NT2/D1 (cell line): ENCODE data around the gene COL26A1.
"Not testable (repeated sequence)": the region's sequence is repeated elsewhere in the genome, so short reads cannot be mapped to it uniquely, and the experiment has no call there.

Experiments
- DNase-seq: peaks from one replicate; pipeline ENCODE4 v3.0.0-alpha.2; 2011; ENCODE audit warnings: low read depth, low spot score
- H3K27me3 ChIP-seq: 2 replicates; pipeline ENCODE4 v1.6.0; 2011; ENCODE audit warnings: mild to moderate bottlenecking; ENCODE audit not compliant: insufficient read length, insufficient read depth
- H3K36me3 ChIP-seq: 2 replicates; pipeline ENCODE4 v1.6.1; 2011; ENCODE audit warnings: mild to moderate bottlenecking, low read length, mixed read lengths; ENCODE audit not compliant: insufficient read depth, insufficient read length
- H3K4me1 ChIP-seq: 2 replicates; pipeline ENCODE4 v1.5.1; 2011; ENCODE audit not compliant: insufficient read depth, insufficient read length
- H3K4me3 ChIP-seq: 2 replicates; pipeline ENCODE4 v1.5.1; 2011; ENCODE audit warnings: low read depth; ENCODE audit not compliant: insufficient read length
- H3K9ac ChIP-seq: 2 replicates; pipeline ENCODE4 v1.6.0; 2011; ENCODE audit warnings: low read depth; ENCODE audit not compliant: insufficient read length
- H3K9me3 ChIP-seq: 2 replicates; pipeline ENCODE4 v1.5.1; 2011; ENCODE audit warnings: mild to moderate bottlenecking, low read length; ENCODE audit not compliant: insufficient read depth
- SUZ12 ChIP-seq: IDR thresholded peaks from 2 replicates; pipeline ENCODE4 v1.6.1; 2011; ENCODE audit not compliant: insufficient read length, insufficient read depth; ENCODE audit errors: extremely low read depth
- YY1 ChIP-seq: IDR thresholded peaks from 2 replicates; pipeline ENCODE4 v1.6.1; 2011; ENCODE audit not compliant: insufficient read length, insufficient read depth
- ZNF274 ChIP-seq: IDR thresholded peaks from 2 replicates; pipeline ENCODE4 v1.6.1; 2011; ENCODE audit warnings: mild to moderate bottlenecking, low read depth, low read length

The COL26A1 gene

GRCh38 chr7:101457001-101457750 is 94.5 kb downstream of the COL26A1 start:
- Histone ChIP-seq H3K4me3 (no peak overlapping the region), H3K9me3 (no peaks in the 10 kb centered on the region), H3K27me3 (no peaks in the 10 kb centered on the region), H3K4me1 (no peaks in the 10 kb centered on the region), H3K9ac (no peak overlapping the region), H3K36me3 (peaks cover 11% of the 10 kb centered on the region)
- no peak for TF ChIP-seq SUZ12
- no peak for DNase-seq

GRCh38 chr7:101465131-101465530 is 102.5 kb downstream of the COL26A1 start:
- TF ChIP-seq ZNF274 (no peak), SUZ12 (no peak), YY1 (no peak)
- H3K27me3 ChIP-seq = no peaks in the 10 kb centered on the region
- peaks cover 2% of the 10 kb centered on the region for H3K4me1 ChIP-seq
- H3K4me3 ChIP-seq = no peak overlapping the region
- no peak overlapping the region for H3K9ac ChIP-seq
- no peak for DNase-seq
- H3K9me3 ChIP-seq = no peaks in the 10 kb centered on the region
- peaks cover 13% of the 10 kb centered on the region for H3K36me3 ChIP-seq

- DNase-seq = no peak
- Histone ChIP-seq H3K4me3 (no peak overlapping the region), H3K36me3 (peaks cover 11% of the 10 kb centered on the region), H3K9me3 (no peaks in the 10 kb centered on the region), H3K4me1 (peaks cover 2% of the 10 kb centered on the region), H3K9ac (no peak overlapping the region), H3K27me3 (no peaks in the 10 kb centered on the region)
- TF ChIP-seq SUZ12 (no peak), ZNF274 (no peak), YY1 (no peak)
These were observed 103.0 kb downstream of the COL26A1 start for GRCh38 chr7:101465576-101466196.

- TF ChIP-seq ZNF274 = no peak
- TF ChIP-seq SUZ12 = no peak
- TF ChIP-seq YY1 = no peak
- DNase-seq = no peak
These were observed 104.2 kb downstream of the COL26A1 start for GRCh38 chr7:101466871-101467270.

GRCh38 chr7:101468546-101469275 is 106.0 kb downstream of the COL26A1 start:
- Histone ChIP-seq H3K36me3 (peaks cover 11% of the 10 kb centered on the region), H3K4me1 (peaks cover 2% of the 10 kb centered on the region), H3K9ac (no peak overlapping the region), H3K27me3 (no peaks in the 10 kb centered on the region), H3K9me3 (no peaks in the 10 kb centered on the region), H3K4me3 (no peak overlapping the region)
- DNase-seq = no peak
- TF ChIP-seq SUZ12 (no peak), ZNF274 (no peak), YY1 (no peak)

More at GRCh38 chr7:101466871-101467270, 104.2 kb downstream of the COL26A1 start:
- no peak overlapping the region for H3K9ac ChIP-seq
- H3K4me1 ChIP-seq = peaks cover 2% of the 10 kb centered on the region
- peaks cover 11% of the 10 kb centered on the region for H3K36me3 ChIP-seq
- no peaks in the 10 kb centered on the region for H3K9me3 ChIP-seq
- H3K27me3 ChIP-seq = no peaks in the 10 kb centered on the region
- H3K4me3 ChIP-seq = no peak overlapping the region

GRCh38 chr7:101470668-101471487 is 108.2 kb downstream of the COL26A1 start:
- Histone ChIP-seq H3K36me3 (peaks cover 9% of the 10 kb centered on the region), H3K9ac (no peak overlapping the region), H3K9me3 (no peaks in the 10 kb centered on the region), H3K4me1 (peaks cover 2% of the 10 kb centered on the region), H3K27me3 (no peaks in the 10 kb centered on the region), H3K4me3 (no peak overlapping the region)
- TF ChIP-seq YY1 (no peak), ZNF274 (no peak), SUZ12 (no peak)
- no peak for DNase-seq

GRCh38 chr7:101474178-101474577 is 111.5 kb downstream of the COL26A1 start:
- Histone ChIP-seq H3K4me1 (no peaks in the 10 kb centered on the region), H3K9me3 (peaks cover 11% of the 10 kb centered on the region), H3K9ac (no peak overlapping the region), H3K36me3 (peaks cover 2% of the 10 kb centered on the region), H3K4me3 (no peak overlapping the region), H3K27me3 (no peaks in the 10 kb centered on the region)
- no peak for DNase-seq
- no peak for TF ChIP-seq ZNF274

GRCh38 chr7:101475691-101476090 is 113.0 kb downstream of the COL26A1 start:
- H3K9me3 ChIP-seq = peaks cover 15% of the 10 kb centered on the region
- H3K4me3 ChIP-seq, H3K4me1 ChIP-seq, H3K36me3 ChIP-seq, H3K27me3 ChIP-seq, H3K9ac ChIP-seq, DNase-seq: not testable (repeated sequence)
